T1000 (cell line): ENCODE data around the gene VPS9D1.
"Not testable (repeated sequence)": the region's sequence is repeated elsewhere in the genome, so short reads cannot be mapped to it uniquely, and the experiment has no call there.

Source experiments
- DNase-seq: peaks from one replicate; lab custom pipeline; 2025; ENCODE audit warnings: mixed read lengths; lab: John Stamatoyannopoulos, UW

The VPS9D1 gene

GRCh38 chr16:89664238-89664637 is 56.5 kb downstream of the VPS9D1 start:
- not testable (repeated sequence) for DNase-seq

- no peak for DNase-seq
Observed at GRCh38 chr16:89661215-89661614, 59.5 kb downstream of the VPS9D1 start.

- no peak for DNase-seq
Observed at GRCh38 chr16:89660146-89660545, 60.6 kb downstream of the VPS9D1 start.

GRCh38 chr16:89658221-89658879 is 62.3 kb downstream of the VPS9D1 start:
- no peak for DNase-seq

GRCh38 chr16:89657442-89658220 is 63.1 kb downstream of the VPS9D1 start, which contains the start of the genes CHMP1A and SPATA33:
CHMP1A (minus strand) TSS chr16:89657708; CDS start chr16:89657588, 120 bp downstream.
SPATA33 (plus strand) TSS chr16:89657836; CDS start chr16:89657912, 76 bp downstream.
- DNase-seq: peak; percentile 80
